Measurements from ENCODE around the gene SMYD3. TPM values are rescaled to one million over a fixed set of nuclear protein-coding genes. Genes with fewer than 3 reads are reported as not detected.

Gene SMYD3
- total and polyA plus RNA-seq, 10 of the 15 experiments (the other 5 are each of a cell fraction or from before 2014, with no cell fraction given), result 18.3 to 54.0 (median 24.8) TPM

DNA sequence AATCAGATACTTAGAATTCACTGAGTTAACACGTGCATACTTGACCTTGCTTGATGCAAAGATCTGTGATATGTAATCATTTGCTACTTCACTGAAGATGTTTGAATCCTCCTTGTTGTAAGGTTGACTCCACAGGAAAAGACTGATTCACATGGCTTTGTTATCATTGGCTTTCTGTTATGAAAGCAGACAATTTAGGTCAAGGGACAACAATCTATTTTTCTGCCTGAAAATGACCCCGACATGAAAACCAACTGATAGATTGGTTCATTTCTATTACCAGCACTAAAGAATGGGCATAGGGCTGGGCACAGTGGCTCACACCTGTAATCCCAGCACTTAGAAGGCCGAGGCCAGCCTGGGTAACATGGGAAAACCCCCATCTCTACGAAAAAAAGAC lies 546.9 kb downstream of the SMYD3 start (continued):
- TF ChIP-seq ATF2 (IDR thresholded peaks at IDR 0.05; ENCODE audit: low read length), result no peak
- TF ChIP-seq ZBTB11 (CRISPR knock-in tag; IDR thresholded peaks at IDR 0.05), result no peak
- TF ChIP-seq SUZ12 (IDR thresholded peaks at IDR 0.05; ENCODE audit: unreplicated experiment), result no peak
- no peak for TF ChIP-seq BRCA1 (IDR thresholded peaks at IDR 0.05; ENCODE audit: low read depth, low read length)
- TF ChIP-seq NR2F1 (conservative IDR thresholded peaks at IDR 0.05), result no peak
- TF ChIP-seq ZNF24 (IDR thresholded peaks at IDR 0.05), result no peak
- TF ChIP-seq, protein P1, sequence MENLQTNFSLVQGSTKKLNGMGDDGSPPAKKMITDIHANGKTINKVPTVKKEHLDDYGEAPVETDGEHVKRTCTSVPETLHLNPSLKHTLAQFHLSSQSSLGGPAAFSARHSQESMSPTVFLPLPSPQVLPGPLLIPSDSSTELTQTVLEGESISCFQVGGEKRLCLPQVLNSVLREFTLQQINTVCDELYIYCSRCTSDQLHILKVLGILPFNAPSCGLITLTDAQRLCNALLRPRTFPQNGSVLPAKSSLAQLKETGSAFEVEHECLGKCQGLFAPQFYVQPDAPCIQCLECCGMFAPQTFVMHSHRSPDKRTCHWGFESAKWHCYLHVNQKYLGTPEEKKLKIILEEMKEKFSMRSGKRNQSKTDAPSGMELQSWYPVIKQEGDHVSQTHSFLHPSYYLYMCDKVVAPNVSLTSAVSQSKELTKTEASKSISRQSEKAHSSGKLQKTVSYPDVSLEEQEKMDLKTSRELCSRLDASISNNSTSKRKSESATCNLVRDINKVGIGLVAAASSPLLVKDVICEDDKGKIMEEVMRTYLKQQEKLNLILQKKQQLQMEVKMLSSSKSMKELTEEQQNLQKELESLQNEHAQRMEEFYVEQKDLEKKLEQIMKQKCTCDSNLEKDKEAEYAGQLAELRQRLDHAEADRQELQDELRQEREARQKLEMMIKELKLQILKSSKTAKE (IDR thresholded peaks at IDR 0.05; ENCODE audit: low read depth, poor library complexity, severe bottlenecking), result no peak
- TF ChIP-seq E2F4 (IDR thresholded peaks at IDR 0.05; ENCODE audit: low read depth, low read length), result no peak
- TF ChIP-seq ZZZ3 (IDR thresholded peaks at IDR 0.05; ENCODE audit: control insufficient read depth, insufficient read length, low read depth), result no peak
- TF ChIP-seq, protein P2, sequence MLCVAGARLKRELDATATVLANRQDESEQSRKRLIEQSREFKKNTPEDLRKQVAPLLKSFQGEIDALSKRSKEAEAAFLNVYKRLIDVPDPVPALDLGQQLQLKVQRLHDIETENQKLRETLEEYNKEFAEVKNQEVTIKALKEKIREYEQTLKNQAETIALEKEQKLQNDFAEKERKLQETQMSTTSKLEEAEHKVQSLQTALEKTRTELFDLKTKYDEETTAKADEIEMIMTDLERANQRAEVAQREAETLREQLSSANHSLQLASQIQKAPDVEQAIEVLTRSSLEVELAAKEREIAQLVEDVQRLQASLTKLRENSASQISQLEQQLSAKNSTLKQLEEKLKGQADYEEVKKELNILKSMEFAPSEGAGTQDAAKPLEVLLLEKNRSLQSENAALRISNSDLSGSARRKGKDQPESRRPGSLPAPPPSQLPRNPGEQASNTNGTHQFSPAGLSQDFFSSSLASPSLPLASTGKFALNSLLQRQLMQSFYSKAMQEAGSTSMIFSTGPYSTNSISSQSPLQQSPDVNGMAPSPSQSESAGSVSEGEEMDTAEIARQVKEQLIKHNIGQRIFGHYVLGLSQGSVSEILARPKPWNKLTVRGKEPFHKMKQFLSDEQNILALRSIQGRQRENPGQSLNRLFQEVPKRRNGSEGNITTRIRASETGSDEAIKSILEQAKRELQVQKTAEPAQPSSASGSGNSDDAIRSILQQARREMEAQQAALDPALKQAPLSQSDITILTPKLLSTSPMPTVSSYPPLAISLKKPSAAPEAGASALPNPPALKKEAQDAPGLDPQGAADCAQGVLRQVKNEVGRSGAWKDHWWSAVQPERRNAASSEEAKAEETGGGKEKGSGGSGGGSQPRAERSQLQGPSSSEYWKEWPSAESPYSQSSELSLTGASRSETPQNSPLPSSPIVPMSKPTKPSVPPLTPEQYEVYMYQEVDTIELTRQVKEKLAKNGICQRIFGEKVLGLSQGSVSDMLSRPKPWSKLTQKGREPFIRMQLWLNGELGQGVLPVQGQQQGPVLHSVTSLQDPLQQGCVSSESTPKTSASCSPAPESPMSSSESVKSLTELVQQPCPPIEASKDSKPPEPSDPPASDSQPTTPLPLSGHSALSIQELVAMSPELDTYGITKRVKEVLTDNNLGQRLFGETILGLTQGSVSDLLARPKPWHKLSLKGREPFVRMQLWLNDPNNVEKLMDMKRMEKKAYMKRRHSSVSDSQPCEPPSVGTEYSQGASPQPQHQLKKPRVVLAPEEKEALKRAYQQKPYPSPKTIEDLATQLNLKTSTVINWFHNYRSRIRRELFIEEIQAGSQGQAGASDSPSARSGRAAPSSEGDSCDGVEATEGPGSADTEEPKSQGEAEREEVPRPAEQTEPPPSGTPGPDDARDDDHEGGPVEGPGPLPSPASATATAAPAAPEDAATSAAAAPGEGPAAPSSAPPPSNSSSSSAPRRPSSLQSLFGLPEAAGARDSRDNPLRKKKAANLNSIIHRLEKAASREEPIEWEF (IDR thresholded peaks at IDR 0.05; ENCODE audit: insufficient replicate concordance, low read depth, low read length), result no peak
- no peak for TF ChIP-seq CBX5 (IDR thresholded peaks at IDR 0.05; ENCODE audit: low read depth)
- no peak for TF ChIP-seq KLF5 (IDR thresholded peaks at IDR 0.05; ENCODE audit: partially characterized antibody)
